HFF-Myc (cell line): ENCODE data around the gene S100A16.

Experiments used
- DNase-seq: peaks from one replicate; pipeline ENCODE4 v3.0.0-alpha.2; 2011; ENCODE audit warnings: low read depth; ENCODE audit errors: extremely low read depth
- H3K4me3 ChIP-seq: replicated peaks from 2 replicates; pipeline ENCODE4 v1.5.1; 2011; ENCODE audit warnings: low read depth, mild to moderate bottlenecking, control low read depth, low read length
- TF ChIP-seq, protein P1 (sequence below): IDR thresholded peaks from 2 replicates; pipeline ENCODE4 v1.5.1; 2012; ENCODE audit warnings: mild to moderate bottlenecking, low read depth, low read length, control low read depth; ENCODE audit errors: missing control alignments

S100A16 gene

DNA sequence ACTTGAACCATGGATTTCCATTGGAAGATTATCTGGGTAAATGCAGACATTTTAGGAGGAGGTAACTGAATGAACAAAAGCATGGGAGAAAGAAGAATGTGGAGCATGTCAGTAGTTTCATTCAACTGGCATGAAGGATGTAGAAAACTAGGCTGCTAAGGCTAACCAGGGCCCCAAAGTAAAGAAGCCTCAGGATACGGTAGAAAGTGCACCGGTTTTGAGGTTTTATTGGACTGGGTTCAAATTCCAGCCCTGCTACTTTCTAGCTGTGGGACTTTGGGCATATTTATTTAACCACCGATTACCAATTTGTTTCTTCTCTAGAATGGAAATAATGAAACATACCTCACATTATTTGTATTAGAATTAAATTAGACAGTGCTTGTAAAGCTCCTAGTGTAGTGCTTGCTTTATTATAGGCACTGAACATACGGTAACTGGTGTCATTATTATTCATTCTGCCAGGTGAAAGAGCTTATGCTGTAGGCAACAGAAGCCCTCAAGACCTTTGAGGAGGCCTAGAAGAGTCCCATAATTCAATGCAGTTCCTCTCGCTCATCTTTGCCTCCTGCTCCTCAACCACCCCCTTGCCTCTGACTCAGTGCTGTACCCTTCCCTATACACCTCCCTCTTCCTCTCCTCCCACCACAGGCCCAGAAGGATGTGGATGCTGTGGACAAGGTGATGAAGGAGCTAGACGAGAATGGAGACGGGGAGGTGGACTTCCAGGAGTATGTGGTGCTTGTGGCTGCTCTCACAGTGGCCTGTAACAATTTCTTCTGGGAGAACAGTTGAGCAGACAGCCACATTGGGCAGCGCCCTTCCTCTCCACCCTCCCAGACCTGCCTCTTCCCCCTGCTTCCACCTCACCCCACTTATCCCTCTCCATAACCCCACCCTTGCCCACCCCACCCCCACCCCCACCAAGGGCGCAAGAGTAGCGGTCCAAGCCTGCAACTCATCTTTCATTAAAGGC lies 18.4 kb upstream of the S100A16 start:
- DNase-seq, result no peak
- H3K4me3 ChIP-seq, result no peak overlapping the region
- TF ChIP-seq, protein P1, sequence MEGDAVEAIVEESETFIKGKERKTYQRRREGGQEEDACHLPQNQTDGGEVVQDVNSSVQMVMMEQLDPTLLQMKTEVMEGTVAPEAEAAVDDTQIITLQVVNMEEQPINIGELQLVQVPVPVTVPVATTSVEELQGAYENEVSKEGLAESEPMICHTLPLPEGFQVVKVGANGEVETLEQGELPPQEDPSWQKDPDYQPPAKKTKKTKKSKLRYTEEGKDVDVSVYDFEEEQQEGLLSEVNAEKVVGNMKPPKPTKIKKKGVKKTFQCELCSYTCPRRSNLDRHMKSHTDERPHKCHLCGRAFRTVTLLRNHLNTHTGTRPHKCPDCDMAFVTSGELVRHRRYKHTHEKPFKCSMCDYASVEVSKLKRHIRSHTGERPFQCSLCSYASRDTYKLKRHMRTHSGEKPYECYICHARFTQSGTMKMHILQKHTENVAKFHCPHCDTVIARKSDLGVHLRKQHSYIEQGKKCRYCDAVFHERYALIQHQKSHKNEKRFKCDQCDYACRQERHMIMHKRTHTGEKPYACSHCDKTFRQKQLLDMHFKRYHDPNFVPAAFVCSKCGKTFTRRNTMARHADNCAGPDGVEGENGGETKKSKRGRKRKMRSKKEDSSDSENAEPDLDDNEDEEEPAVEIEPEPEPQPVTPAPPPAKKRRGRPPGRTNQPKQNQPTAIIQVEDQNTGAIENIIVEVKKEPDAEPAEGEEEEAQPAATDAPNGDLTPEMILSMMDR, result no peak

DNA sequence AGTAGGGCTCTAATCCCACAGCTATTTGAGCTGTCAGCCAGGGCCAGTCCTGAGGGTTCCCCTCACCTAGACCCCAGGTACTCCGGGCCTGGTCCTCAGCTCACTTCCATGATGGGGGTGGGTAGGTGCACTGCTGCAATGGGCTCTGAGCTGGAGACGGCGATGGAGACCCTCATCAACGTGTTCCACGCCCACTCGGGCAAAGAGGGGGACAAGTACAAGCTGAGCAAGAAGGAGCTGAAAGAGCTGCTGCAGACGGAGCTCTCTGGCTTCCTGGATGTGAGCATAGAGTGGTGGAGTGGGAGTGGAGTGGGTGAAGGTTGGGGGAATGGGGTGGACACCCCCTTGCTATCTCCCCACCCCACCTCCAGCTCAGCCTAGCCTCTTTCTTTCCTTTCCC lies 17.4 kb upstream of the S100A16 start:
- DNase-seq, result no peak
- TF ChIP-seq, protein P1, result no peak
- H3K4me3 ChIP-seq, result no peak overlapping the region

DNA sequence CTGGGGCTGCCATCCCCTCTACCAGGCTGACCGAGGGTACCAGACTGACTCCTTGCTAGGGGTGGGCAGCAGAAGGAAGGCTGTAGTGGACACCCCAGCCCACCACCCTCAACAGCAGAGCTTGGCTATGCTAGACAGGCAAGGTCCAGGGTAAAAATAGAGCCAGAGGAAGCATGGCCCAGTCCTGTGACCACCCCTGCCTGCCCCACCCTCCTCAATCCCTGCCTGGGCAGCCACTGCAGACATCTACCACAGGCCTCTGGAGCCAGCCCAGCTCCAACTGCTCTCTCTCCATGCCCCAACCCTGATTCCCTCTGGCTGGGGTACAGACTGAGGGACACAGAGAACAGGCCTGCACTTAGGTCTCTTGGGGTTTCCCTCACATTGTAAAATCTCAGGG lies 17.0 kb upstream of the S100A16 start:
- DNase-seq, result no peak
- no peak overlapping the region for H3K4me3 ChIP-seq
- TF ChIP-seq, protein P1, result no peak

DNA sequence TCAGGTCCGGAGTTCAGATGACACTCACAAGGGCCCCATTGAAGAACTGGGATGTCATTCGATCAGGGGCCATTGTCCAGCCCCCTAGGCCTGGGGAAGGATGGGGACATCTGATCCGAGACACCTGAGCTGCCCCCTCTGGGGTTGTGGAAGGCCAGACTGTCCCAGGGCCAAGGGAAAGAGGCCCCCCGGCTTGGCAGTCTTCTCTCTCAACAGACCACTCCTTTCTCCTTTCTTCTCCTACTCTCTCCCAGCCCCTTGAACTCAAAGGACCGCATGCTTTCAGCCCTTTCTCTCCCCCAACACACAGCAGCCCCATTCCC lies 16.4 kb upstream of the S100A16 start:
- DNase-seq, result no peak
- no peak overlapping the region for H3K4me3 ChIP-seq
- TF ChIP-seq, protein P1, result no peak

DNA sequence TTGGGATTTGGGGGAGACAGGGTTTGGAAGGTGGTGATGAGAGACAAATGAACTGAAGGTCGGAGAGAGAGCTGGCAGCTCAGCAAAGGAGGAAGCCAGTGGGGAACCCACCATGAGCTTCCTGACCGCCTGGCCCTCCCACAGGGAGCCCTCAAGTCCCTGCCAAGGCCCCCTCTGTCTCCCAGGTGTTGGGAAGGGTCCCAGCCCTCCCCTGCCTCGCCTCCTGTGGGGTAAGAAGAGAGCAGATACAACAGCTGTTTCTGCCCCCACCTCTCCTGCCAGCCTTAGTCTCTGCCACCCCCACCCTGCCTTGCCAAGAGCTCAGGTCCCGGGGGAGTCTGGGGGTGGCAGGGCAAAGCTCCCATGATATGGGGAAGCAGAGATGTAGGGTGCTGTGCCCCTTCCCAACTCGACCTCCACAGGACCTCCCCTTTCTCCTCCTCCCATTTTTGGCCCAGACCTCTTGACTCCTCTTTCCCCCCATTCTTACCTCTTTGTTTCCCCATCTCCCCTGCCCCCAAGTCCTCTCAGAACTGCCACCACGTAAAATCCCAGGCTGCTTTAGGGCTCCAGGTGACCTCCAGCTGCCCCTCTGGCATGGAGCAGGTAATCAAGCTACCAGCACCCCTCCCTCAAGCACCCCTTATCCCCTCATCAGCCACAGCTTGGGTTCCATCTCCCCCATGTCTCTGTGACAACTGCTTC lies 15.9 kb upstream of the S100A16 start:
- DNase-seq, result no peak
- TF ChIP-seq, protein P1, result no peak

DNA sequence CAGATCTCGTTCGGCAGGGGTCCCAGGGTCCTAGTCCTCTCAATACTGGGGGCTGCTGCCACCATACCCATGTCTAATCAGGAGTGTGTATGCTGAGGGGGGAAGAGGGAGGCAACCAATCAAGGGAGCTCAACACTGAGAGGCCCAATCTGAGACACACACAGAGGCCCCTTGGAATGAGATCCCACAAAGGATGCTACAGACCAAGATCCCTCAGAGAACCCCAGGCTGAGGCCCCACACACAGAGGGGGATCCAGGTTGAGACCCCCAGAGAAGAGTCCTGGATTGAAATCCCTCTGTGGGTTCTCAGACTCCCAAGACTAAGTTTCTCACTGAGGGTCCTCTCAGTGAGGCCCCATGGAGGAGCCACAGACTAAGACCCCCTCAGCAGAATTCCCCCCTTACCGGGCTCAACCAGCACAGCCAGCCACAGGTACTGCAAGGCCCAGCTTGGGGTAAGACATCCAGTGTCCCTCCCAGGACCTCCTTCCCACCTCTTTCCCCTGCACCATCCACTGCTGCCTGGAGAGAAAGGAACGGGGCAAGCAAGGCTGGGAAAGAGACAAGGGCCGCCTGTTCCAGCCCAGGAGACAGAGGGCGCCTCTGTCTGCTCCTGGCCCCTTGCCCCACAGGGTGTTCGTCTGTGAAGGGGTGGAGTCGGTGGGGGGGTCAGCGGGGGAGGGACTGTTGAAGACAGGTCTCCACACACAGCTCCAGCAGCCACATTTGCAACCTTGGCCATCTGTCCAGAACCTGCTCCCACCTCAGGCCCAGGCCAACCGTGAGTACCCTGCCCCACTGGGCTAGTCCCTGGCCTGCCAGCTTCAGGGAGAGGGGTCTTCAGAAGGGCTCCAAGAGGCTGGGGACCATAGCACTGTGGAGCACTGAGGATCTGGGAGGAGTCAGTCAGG lies 15.0 kb upstream of the S100A16 start, which contains the start of gene S100A1:
Gene S100A1 (plus strand): TSS at position 720 of the 912 bp plus-strand sequence. CDS start 2,088 bp downstream, outside the sequence.
- DNase-seq, result no peak
- TF ChIP-seq, protein P1, result peak; percentile 24
- peak within 1 kb of the TSS; percentile 74 for H3K4me3 ChIP-seq

More for the DNA sequence above, 15.9 kb upstream of the S100A16 start:
- H3K4me3 ChIP-seq, result no peak overlapping the region
